ENCODE measurements around the gene HEY2.
"Not testable (repeated sequence)": the region's sequence is repeated elsewhere in the genome, so short reads cannot be mapped to it uniquely, and the experiment has no call there.

HEY2 gene

GRCh38 chr6:125804866-125805425 lies 55.5 kb downstream of the HEY2 start:
- H3K27ac ChIP-seq (ENCODE audit: low read length); H3K27me3 ChIP-seq (ENCODE audit: control insufficient read depth, insufficient read depth, low read length); H3K4me1 ChIP-seq (ENCODE audit: control insufficient read depth, low read depth, low read length); H3K36me3 ChIP-seq (ENCODE audit: control insufficient read depth, low read depth, low read length); H3K4me3 ChIP-seq (ENCODE audit: low read length); H3K9ac ChIP-seq (ENCODE audit: low read length); H3K9me3 ChIP-seq (ENCODE audit: control insufficient read depth, low read depth, low read length): not testable (repeated sequence)

- Histone ChIP-seq H3K9me3 (ENCODE audit: control insufficient read depth, low read depth, low read length) (no peaks in the 10 kb centered on the region), H3K9ac (ENCODE audit: low read length) (no peak overlapping the region), H3K36me3 (ENCODE audit: control insufficient read depth, low read depth, low read length) (no peaks in the 10 kb centered on the region), H3K27ac (ENCODE audit: low read length) (no peak overlapping the region), H3K4me1 (ENCODE audit: control insufficient read depth, low read depth, low read length) (no peaks in the 10 kb centered on the region), H3K4me3 (ENCODE audit: low read length) (no peak overlapping the region), H3K27me3 (ENCODE audit: control insufficient read depth, insufficient read depth, low read length) (no peaks in the 10 kb centered on the region)
These were observed 57.4 kb downstream of the HEY2 start for GRCh38 chr6:125806813-125807212.

DNA sequence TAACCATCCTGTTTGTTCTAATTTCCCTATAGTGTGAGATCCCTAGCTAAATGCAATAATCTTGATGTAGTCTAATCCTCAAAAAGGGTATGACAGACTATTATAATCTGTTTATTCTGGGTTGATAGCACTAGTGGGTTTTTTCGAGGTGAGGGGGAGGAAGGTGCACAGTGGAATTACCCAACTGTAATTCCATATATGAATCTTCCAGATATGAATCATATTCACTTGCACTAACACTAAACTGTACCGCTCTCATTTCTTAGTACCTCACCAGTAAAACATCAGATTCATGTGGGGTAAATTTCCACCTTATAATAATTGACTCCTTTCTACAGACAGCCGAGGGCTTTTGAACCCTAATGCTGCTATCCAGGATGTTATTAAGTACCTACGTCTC lies 57.9 kb downstream of the HEY2 start:
- Histone ChIP-seq H3K4me1 (ENCODE audit: control insufficient read depth, low read depth, low read length) (no peaks in the 10 kb centered on the region), H3K9me3 (ENCODE audit: control insufficient read depth, low read depth, low read length) (no peaks in the 10 kb centered on the region), H3K36me3 (ENCODE audit: control insufficient read depth, low read depth, low read length) (no peaks in the 10 kb centered on the region), H3K27me3 (ENCODE audit: control insufficient read depth, insufficient read depth, low read length) (no peaks in the 10 kb centered on the region), H3K4me3 (ENCODE audit: low read length) (no peak overlapping the region), H3K9ac (ENCODE audit: low read length) (no peak overlapping the region), H3K27ac (ENCODE audit: low read length) (no peak overlapping the region)

DNA sequence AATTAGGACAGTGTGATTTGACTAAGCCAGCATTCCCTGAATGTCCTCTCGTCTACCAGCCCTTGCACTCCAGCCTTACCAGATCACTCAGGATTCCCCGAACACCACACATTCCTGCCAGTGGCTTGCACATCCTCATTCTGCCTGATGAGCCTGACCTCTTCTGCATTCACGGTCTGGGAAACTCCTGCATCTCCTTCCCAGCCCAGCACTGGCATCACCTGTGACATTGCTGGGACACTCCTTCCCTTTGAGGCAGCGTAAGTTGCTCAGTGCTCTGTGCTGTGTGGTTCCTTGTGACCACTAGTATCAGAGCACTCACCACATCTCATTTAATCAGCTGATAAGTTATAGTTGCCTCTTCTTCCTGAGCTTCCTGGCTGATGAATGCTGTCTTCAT lies 58.6 kb downstream of the HEY2 start:
- no peak overlapping the region for H3K9ac ChIP-seq (ENCODE audit: low read length)
- H3K27me3 ChIP-seq (ENCODE audit: control insufficient read depth, insufficient read depth, low read length) = no peaks in the 10 kb centered on the region
- H3K9me3 ChIP-seq (ENCODE audit: control insufficient read depth, low read depth, low read length) = no peaks in the 10 kb centered on the region
- no peaks in the 10 kb centered on the region for H3K4me1 ChIP-seq (ENCODE audit: control insufficient read depth, low read depth, low read length)
- no peaks in the 10 kb centered on the region for H3K36me3 ChIP-seq (ENCODE audit: control insufficient read depth, low read depth, low read length)
- no peak overlapping the region for H3K27ac ChIP-seq (ENCODE audit: low read length)
- H3K4me3 ChIP-seq (ENCODE audit: low read length) = no peak overlapping the region

DNA sequence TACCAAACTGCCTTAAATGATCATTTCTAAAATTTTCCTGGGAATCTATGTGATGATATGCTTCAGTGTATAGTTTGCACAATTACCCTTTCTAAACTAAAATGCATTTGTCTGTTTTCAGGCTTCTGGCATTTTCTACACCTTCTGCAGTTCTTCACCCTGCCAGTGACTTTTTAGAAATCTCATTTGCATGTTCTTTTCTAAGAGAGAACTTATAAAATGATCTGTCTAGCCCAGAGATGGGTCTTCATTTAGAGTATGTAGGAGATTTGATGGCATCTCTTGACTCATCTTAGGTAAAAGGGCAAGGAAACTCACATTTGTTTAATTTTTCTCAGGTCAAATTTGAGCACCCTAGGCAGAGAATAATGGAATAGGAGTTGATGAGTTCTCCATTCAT lies 59.2 kb downstream of the HEY2 start:
- Histone ChIP-seq H3K36me3 (ENCODE audit: control insufficient read depth, low read depth, low read length) (no peaks in the 10 kb centered on the region), H3K4me3 (ENCODE audit: low read length) (no peak overlapping the region), H3K27ac (ENCODE audit: low read length) (no peak overlapping the region), H3K4me1 (ENCODE audit: control insufficient read depth, low read depth, low read length) (no peaks in the 10 kb centered on the region), H3K9me3 (ENCODE audit: control insufficient read depth, low read depth, low read length) (no peaks in the 10 kb centered on the region), H3K9ac (ENCODE audit: low read length) (no peak overlapping the region), H3K27me3 (ENCODE audit: control insufficient read depth, insufficient read depth, low read length) (no peaks in the 10 kb centered on the region)

DNA sequence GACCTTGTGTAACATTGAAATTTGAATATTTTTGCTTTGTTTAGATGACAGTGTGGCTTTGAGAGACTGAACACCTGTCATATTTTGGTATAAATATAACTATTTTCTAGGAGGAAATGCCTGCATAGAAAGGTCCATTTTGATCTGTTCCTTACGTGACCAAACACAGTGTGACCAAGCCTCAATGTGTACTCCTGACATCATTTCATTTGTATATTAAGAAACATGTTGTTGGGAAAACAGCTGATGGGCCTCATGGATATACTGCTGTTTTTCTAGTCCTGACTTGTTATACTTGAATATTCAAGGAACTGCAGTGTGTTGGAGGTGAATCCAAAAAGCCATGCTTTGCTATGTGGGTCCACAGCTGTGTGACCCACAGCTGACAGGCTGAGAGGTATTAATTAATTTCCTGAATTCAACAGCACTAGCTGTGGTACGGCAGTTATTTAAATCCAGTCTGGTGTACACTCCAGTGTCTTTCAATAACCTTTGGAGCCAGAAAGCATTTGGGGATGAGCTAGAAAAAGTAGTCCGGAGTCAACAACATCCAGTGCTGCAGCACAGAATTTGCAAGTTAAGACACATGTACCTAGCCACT lies 60.2 kb downstream of the HEY2 start:
- Histone ChIP-seq H3K27me3 (ENCODE audit: control insufficient read depth, insufficient read depth, low read length) (no peaks in the 10 kb centered on the region), H3K9ac (ENCODE audit: low read length) (no peak overlapping the region), H3K4me1 (ENCODE audit: control insufficient read depth, low read depth, low read length) (no peaks in the 10 kb centered on the region), H3K9me3 (ENCODE audit: control insufficient read depth, low read depth, low read length) (no peaks in the 10 kb centered on the region), H3K36me3 (ENCODE audit: control insufficient read depth, low read depth, low read length) (no peaks in the 10 kb centered on the region), H3K27ac (ENCODE audit: low read length) (no peak overlapping the region), H3K4me3 (ENCODE audit: low read length) (no peak overlapping the region)

- Histone ChIP-seq H3K27ac (ENCODE audit: low read length) (no peak overlapping the region), H3K36me3 (ENCODE audit: control insufficient read depth, low read depth, low read length) (no peaks in the 10 kb centered on the region), H3K27me3 (ENCODE audit: control insufficient read depth, insufficient read depth, low read length) (no peaks in the 10 kb centered on the region), H3K9ac (ENCODE audit: low read length) (no peak overlapping the region), H3K4me3 (ENCODE audit: low read length) (no peak overlapping the region), H3K9me3 (ENCODE audit: control insufficient read depth, low read depth, low read length) (no peaks in the 10 kb centered on the region), H3K4me1 (ENCODE audit: control insufficient read depth, low read depth, low read length) (no peaks in the 10 kb centered on the region)
These were observed 61.0 kb downstream of the HEY2 start for GRCh38 chr6:125810445-125810844.
